K562 (cell line): ENCODE results near the gene SLC25A36.

Experiments
- BMI1 ChIP-seq: fragments of 150-350 bp; IDR thresholded peaks from 2 replicates; pipeline ENCODE4 v1.6.1; 2014; ENCODE audit warnings: low read length
- FOXK2 ChIP-seq, 2 experiments: fragments of 450-650 bp; IDR thresholded peaks in 1 of 2; conservative IDR thresholded peaks in 1 of 2; 2 replicates each; pipeline ENCODE4 v1.6.1; 2016; ENCODE audit warnings: low read depth in 2 of 2, mild to moderate bottlenecking in 1 of 2
- MTA1 ChIP-seq: fragments of 450-650 bp; IDR thresholded peaks from 2 replicates; pipeline ENCODE4 v1.6.1; 2017; ENCODE audit warnings: borderline replicate concordance

- TF ChIP-seq BMI1: no peak
- no peak for TF ChIP-seq FOXK2 (conservative IDR thresholded peaks at IDR 0.05 in 1 of 2, IDR thresholded peaks at IDR 0.05 in 1 of 2; ENCODE audit: low read depth in 2 of 2)
- no peak for TF ChIP-seq MTA1
Measured at GRCh38 chr3:140911822-140912221, 29.8 kb upstream of the SLC25A36 start.
